ENCODE results near the gene ZNF692.

Gene ZNF692

GRCh38 chr1:248824301-248824700 lies 34.6 kb downstream of the ZNF692 start:
- no peak for DNase-seq

DNA sequence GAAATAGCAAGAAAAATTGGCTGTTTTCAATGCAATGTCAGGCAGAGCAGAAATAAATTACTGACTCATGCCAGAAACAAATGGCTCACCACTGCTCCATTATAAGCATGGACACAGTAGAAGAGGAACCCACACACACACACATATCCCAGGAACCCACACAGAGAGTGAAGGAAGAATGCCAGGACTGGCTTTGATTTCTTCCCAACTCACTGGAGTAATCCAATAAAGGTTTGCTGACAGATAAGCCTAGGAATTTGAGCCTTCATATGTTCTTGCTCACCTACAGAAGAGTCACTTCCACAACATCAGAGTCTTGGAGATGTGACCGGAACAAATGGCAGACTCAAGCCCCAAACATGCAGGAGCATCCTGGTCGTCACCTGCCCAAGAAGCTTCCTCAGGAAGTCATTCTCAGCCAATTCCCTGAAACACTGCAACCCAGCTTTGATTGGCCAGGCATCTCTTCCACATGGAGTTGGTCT lies 35.3 kb downstream of the ZNF692 start:
- no peak for DNase-seq

DNA sequence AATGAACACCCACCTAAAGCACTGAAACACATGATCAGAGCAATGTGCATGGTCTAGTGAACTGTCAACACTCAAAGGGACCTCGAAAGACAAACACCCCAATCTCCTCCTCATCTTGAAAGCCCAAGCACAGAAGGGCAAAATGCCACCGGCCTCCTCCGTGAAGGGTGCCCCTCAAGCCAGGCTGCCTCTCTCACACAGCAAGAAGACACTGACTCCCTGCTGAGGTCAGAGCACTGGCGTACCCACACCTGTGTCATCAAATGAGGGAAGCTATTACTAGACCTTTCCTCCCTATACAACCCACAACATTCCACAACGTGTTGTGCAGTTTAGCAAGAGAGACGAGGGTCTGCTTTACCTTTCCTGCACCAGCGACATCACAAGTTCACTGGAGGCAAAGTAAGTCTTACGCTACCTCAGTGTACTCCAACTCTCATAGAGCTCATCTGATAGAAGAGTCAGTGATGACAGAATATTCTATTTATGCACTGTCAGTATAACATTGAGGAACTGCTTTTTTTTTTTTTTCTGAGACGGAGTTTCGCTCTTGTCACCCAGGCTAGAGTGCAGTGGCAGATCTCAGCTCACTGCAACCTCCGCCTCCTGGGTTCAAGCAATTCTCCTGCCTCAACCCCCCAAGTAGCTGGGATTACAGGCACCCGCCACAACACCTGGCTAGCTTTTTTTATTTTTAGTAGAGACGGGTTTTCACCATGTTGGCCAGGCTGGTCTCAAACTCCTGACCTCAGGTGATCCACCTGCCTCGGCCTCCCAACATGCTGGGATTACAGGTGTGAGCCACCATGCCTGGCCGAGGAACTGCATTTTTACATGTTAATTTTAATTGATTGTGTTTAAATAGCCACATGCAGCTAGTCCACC lies 36.5 kb downstream of the ZNF692 start:
- no peak for DNase-seq

- no peak for DNase-seq
Measured at GRCh38 chr1:248821641-248822040, 37.2 kb downstream of the ZNF692 start.

GRCh38 chr1:248821101-248821500 lies 37.8 kb downstream of the ZNF692 start:
- DNase-seq: no peak

- DNase-seq: no peak
Measured at GRCh38 chr1:248820041-248820585, 38.8 kb downstream of the ZNF692 start.

DNA sequence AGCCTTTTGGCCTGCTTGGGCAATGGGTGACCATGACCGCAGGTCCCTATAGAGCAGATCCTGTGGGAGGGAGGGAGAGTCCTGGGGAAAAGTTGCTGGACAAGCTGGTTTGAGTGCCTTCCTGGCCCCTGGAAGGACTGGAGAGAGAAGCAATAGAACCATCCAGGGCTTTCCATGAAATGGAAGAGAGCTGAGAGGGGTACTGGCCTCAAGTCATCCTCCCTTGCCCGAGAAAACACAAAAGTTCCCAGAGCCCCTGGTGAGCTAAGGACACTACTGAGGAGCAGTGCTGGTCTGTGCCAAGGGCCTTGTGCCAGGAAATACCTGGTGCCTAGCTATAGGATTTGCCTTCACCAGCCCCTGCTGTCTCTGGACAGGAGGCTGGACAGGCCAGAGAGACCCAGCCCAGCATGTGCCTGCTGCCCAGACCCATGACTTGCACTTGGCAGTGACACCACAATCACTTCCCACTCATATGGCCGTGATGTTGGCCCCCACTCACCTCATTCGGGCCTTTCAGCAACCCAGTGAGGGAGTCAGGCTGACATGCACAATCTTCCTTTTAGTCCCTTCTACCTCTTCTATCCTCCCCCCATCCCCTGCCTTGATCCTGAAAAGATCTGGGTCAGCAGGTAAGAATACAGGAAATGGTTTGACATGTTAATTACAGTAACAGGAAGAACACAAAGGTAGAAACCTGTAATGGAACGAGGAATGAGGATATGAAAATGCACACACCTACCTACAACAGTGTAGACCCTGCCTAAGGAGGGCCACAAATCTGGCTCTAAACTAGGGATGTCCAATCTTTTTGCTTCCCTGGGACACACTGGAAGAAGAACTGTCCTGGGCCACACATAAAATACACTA lies 40.1 kb downstream of the ZNF692 start:
- no peak for DNase-seq

GRCh38 chr1:248817065-248817464 lies 41.8 kb downstream of the ZNF692 start:
- no peak for DNase-seq

- no peak for DNase-seq
Measured at GRCh38 chr1:248816042-248816851, 42.6 kb downstream of the ZNF692 start.

DNA sequence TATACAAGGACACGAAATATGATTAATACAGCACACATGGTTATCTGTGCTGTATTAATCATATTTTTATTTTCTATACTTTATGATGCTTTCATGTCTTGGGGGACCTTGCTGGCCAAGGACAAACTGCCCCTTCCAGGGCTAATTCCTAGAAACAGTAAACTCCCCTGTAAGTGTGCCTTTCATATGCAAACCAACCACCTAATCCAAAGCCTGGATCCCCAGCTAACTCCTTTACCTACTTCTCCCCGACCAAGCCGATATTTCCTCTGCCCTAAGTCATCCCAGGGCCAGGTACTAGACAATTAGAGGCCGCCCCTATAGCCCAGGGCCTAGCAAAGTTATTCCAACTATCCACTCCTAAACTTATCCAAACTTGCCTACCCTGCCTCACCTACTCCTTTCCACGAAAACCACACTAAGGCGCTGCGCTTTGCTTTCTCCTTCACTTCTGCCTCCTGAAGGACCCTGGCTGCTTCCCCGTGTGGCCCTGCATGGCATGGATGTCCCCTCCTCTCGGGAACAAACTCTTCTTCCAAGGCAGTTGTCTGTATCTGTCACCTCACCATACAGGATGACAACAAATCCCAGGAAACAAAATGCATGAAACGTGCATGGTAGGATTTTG lies 43.4 kb downstream of the ZNF692 start:
- DNase-seq: no peak

GRCh38 chr1:248814351-248814750 lies 44.5 kb downstream of the ZNF692 start:
- no peak for DNase-seq

- no peak for DNase-seq
Measured at GRCh38 chr1:248813546-248813945, 45.3 kb downstream of the ZNF692 start.

- no peak for DNase-seq
Measured at GRCh38 chr1:248812736-248813425, 46.0 kb downstream of the ZNF692 start.

- DNase-seq: no peak
Measured at GRCh38 chr1:248811514-248812490, 47.1 kb downstream of the ZNF692 start.

DNA sequence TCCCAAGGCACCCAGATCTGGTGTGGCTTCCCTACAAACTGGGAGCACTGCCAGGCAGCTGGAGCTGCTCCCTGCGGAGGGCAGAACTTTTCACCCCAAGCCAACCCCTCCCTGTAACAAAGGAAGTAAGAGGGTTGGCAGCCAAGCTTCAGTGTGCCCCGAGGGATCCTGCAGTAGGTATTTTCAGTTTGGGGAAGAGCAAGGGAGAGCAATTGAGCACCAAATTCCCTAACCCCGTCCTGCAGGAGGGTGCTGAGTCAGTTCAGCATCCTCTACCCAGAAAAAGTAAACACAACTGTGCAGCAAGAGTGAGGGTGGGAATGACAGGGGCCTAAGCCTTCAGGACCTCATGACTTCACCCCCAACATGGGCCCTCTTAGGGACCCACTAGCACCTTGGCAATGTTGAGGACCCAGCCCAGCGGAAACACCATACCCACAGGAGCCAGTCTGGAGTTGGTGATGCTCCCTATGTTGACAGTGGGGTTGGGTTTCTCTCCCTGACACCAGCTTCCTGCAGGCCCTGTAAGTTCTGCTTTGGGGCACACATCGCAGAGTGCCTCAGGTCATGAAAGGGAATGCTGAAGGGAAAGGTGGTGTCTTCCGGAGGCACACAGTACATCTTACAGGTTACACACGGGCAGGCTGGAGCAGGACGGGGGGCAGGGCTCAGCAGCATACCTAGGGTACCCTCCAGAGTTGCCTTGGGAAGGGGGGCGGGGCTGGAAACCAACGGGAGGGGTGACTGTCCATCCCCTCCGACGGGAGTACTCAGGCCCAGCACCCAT lies 48.0 kb downstream of the ZNF692 start:
- no peak for DNase-seq

DNA sequence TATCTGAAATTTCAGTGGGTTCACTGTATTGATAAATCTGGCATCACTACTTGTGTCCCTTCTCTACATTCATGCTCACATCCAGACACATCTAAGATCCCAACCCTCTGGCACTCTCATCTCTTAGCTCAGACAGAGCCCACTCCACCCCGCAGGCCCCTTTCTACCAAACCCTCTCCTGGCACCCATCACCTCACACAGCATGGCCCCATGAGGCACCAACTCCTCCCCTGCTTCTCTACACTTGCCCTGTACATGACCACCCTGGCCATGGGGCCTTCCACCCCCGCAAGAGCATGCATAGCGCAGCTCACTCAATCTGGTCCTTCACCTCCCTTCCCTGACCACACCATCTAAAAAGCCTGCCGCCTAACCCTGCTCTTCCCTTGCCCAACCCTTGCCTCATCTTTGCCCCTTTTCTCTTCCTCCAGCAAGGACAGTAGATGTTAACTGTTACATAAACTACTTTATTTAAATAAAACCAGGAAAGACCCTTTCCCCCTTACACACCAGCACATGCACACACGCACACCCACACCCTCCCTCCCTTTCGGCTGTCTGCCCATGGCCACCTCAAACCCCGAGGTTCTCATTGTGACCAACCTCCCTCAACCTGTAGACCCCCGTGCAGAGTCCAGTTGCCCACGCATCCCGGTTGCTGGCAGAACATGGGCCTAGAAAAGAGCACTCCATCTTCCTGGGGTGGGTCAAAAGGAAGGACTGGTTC lies 48.7 kb downstream of the ZNF692 start:
- no peak for DNase-seq

DNA sequence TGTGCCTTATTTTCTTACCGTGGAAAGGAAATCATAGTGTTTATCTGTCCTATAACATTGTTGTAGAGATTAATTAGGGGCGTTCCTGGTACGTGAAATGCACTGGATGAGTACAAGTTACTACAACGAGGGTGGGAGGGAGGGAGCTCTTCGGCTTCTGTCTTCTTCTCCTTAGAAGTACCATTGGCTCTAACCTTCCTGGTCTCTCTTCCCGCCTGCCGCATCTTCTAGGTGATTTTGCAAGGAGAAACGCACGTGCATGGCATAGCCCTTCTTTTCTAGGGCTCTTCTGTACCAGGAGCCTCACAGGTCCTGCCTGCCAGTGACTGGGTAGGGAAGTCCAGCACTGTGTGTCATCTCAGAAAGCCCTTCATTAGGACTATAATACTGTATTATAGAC lies 50.0 kb downstream of the ZNF692 start:
- DNase-seq: no peak

GRCh38 chr1:248807067-248807737 lies 51.7 kb downstream of the ZNF692 start:
- peak; percentile 75 for DNase-seq

Measured in stimulated activated CD8-positive, alpha-beta memory T cell treated with anti-CD3 and anti-CD28 coated beads, Interleukin-4, amount 100 ng/mL, for 48 hours (primary cell).